MCF 10A (cell line): ENCODE results near the gene FBXO21. TPM values are rescaled to one million over a fixed set of nuclear protein-coding genes. Genes with fewer than 3 reads are reported as not detected.

Experiments used
- BruUV-seq: library from RNA; stranded (reverse); fragments of 400-500 nt; replicated peaks from 2 replicates; lab custom pipeline; 2021; lab: Mats Ljungman, UMichigan
- CTCF ChIA-PET: fragments of 300-600 bp; sonication (Branson Sonifier 250); formaldehyde crosslinking; extraction: SDS; loops from one replicate; lab custom pipeline; 2021; ENCODE audit warnings: antibody characterized with exemption, inconsistent platforms; lab: Yijun Ruan, JAX
- POLR2A ChIA-PET: fragments of 300-600, 350-650 bp; sonication (Branson Sonifier 250); formaldehyde crosslinking; extraction: SDS; loops from one replicate; lab custom pipeline; 2020; ENCODE audit warnings: antibody characterized with exemption, inconsistent platforms; lab: Yijun Ruan, JAX
- DNase-seq: peaks from one replicate; pipeline ENCODE4 v3.0.0-alpha.2; 2018; ENCODE audit not compliant: unreplicated experiment
- H3K27ac Mint-ChIP-seq: one replicate; pipeline ENCODE4 v1.8.0; 2022; ENCODE audit warnings: mild to moderate bottlenecking, low read depth, mixed read lengths; ENCODE audit not compliant: unreplicated experiment
- H3K27me3 Mint-ChIP-seq: one replicate; pipeline ENCODE4 v1.8.0; 2022; ENCODE audit warnings: mixed read lengths; ENCODE audit not compliant: insufficient read depth, unreplicated experiment
- H3K36me3 Mint-ChIP-seq: one replicate; pipeline ENCODE4 v1.8.0; 2022; ENCODE audit warnings: mild to moderate bottlenecking, moderate library complexity, mixed read lengths; ENCODE audit not compliant: insufficient read depth, unreplicated experiment
- H3K4me1 Mint-ChIP-seq: one replicate; pipeline ENCODE4 v1.8.0; 2022; ENCODE audit warnings: mixed read lengths; ENCODE audit not compliant: insufficient read depth, unreplicated experiment
- H3K4me3 Mint-ChIP-seq: one replicate; pipeline ENCODE4 v1.8.0; 2022; ENCODE audit warnings: mild to moderate bottlenecking, moderate library complexity, mixed read lengths; ENCODE audit not compliant: unreplicated experiment
- H3K9me3 Mint-ChIP-seq: one replicate; pipeline ENCODE4 v1.8.0; 2022; ENCODE audit warnings: mixed read lengths; ENCODE audit not compliant: unreplicated experiment
- CTCF ChIP-seq: fragments of 200-600 bp; IDR thresholded peaks from one replicate; pipeline ENCODE4 v1.8.0; 2022; ENCODE audit warnings: antibody characterized with exemption, mild to moderate bottlenecking; ENCODE audit not compliant: unreplicated experiment
- intact Hi-C: fragments of 100-400 bp; cut with micrococcal nuclease; formaldehyde crosslinking; loops from 2 replicates; pipeline ENCODE4 v1.14.1; 2022
- total RNA-seq: library from RNA; stranded (reverse); gene quantifications from 2 replicates; pipeline ENCODE4 v1.2.3, GENCODE V29; 2022

The FBXO21 gene
- total RNA-seq, 1 experiment from 2014 or later: 33.4 TPM

- no TSS peak for BruUV-seq
- no peaks in the 10 kb centered on the region for H3K27me3 Mint-ChIP-seq
- peaks cover 91% of the 10 kb centered on the region for H3K36me3 Mint-ChIP-seq
- H3K9me3 Mint-ChIP-seq: no peaks in the 10 kb centered on the region
- H3K4me3 Mint-ChIP-seq: no peak overlapping the region
- no peaks in the 10 kb centered on the region for H3K4me1 Mint-ChIP-seq
- no peak overlapping the region for H3K27ac Mint-ChIP-seq
- POLR2A ChIA-PET: no interaction called here
- TF ChIP-seq CTCF: no peak
- no peak for DNase-seq
- CTCF ChIA-PET: no interaction called here
- intact Hi-C loops: no loop called here
These were observed 12.0 kb downstream of the FBXO21 start for GRCh38 chr12:117178301-117178700.

GRCh38 chr12:117172168-117172567, 18.1 kb downstream of the FBXO21 start:
- H3K27me3 Mint-ChIP-seq: no peaks in the 10 kb centered on the region

GRCh38 chr12:117171499-117172162, 18.6 kb downstream of the FBXO21 start:
- Mint-ChIP-seq H3K9me3 (no peaks in the 10 kb centered on the region), H3K4me1 (no peaks in the 10 kb centered on the region), H3K27ac (no peak overlapping the region), H3K4me3 (no peak overlapping the region), H3K36me3 (peaks cover 87% of the 10 kb centered on the region), H3K27me3 (no peaks in the 10 kb centered on the region)
- BruUV-seq: no TSS peak
- no peak for TF ChIP-seq CTCF
- no peak for DNase-seq
- intact Hi-C loops: no loop called here
- ChIA-PET CTCF (interaction anchor here (0.7 to 1.2 kb wide), 3 partner anchors 16 to 682 kb away, joined by 3 read pairs; no protein-coding TSS in a partner anchor), POLR2A (no interaction called here)

More at GRCh38 chr12:117172168-117172567, 18.1 kb downstream of the FBXO21 start:
- DNase-seq: no peak
- Mint-ChIP-seq H3K27ac (no peak overlapping the region), H3K36me3 (peaks cover 87% of the 10 kb centered on the region), H3K4me1 (no peaks in the 10 kb centered on the region), H3K9me3 (no peaks in the 10 kb centered on the region), H3K4me3 (no peak overlapping the region)
- no peak for TF ChIP-seq CTCF
- BruUV-seq: no TSS peak
- ChIA-PET POLR2A (no interaction called here), CTCF (interaction anchor here (1.2 kb wide), 1 partner anchor 16 kb away, joined by 3 read pairs; no protein-coding TSS in a partner anchor)
- intact Hi-C loops: no loop called here

GRCh38 chr12:117169548-117169947, 20.7 kb downstream of the FBXO21 start:
- DNase-seq: no peak
- Mint-ChIP-seq H3K27me3 (no peaks in the 10 kb centered on the region), H3K9me3 (no peaks in the 10 kb centered on the region), H3K4me3 (no peak overlapping the region), H3K27ac (no peak overlapping the region), H3K36me3 (peaks cover 88% of the 10 kb centered on the region), H3K4me1 (no peaks in the 10 kb centered on the region)
- intact Hi-C loops: no loop called here
- no peak for TF ChIP-seq CTCF
- POLR2A ChIA-PET: no interaction called here
- CTCF ChIA-PET: no interaction called here
- BruUV-seq: no TSS peak
